Activated T-cell treated with anti-CD3 and anti-CD28 coated beads for 4 hours (primary cell): ENCODE measurements around the gene SLC16A5.

Source experiments
- DNase-seq: peaks from one replicate; pipeline ENCODE4 v3.0.0-alpha.2; 2020

The SLC16A5 gene

DNA sequence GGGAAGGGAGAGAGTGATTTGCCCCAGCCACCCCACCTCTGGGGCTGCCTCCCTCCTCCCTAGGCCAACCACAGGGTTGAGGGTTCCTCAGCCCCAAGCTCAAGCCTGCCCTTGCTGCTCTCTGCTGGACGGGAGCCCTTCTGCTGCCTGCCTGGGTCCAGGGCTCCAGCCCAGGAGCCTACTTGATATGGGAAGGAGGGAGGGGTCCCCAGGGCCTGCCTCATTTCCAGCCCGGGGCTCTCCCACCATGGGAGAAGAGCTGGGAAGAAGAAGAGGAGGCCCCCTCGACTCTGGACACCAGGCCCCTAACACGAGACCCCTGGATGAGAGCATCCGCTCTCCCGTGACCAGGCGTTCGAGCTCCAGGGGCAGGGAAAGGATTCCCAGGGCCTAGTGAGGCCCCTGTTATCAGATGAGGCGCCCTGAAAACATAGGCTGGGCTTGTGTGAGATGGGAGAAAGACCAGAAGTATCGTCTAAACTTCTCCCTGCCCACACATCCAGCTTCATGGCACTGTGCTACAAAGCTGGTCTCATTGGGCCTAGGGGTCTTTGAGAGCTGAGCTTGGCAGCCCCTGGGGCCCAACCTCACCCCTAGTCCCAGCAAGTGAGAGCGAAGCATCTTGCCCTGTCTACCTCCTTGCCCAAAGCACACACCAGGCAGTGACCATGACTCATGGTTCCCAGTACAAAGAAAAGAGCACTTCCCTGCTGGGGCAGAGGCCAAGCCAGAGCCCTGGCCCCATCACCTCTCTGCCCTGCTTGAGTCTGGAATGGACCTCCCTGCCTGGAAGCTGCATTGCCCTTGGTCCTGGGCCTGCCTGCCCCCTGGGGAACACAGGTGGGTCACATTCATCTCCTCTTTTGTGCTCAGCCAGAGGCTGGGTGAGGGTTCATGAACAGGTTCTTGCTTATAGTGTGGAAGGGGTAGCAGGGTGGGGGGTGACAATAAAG, 987 bp downstream of the SLC16A5 start:
- DNase-seq = no peak

DNA sequence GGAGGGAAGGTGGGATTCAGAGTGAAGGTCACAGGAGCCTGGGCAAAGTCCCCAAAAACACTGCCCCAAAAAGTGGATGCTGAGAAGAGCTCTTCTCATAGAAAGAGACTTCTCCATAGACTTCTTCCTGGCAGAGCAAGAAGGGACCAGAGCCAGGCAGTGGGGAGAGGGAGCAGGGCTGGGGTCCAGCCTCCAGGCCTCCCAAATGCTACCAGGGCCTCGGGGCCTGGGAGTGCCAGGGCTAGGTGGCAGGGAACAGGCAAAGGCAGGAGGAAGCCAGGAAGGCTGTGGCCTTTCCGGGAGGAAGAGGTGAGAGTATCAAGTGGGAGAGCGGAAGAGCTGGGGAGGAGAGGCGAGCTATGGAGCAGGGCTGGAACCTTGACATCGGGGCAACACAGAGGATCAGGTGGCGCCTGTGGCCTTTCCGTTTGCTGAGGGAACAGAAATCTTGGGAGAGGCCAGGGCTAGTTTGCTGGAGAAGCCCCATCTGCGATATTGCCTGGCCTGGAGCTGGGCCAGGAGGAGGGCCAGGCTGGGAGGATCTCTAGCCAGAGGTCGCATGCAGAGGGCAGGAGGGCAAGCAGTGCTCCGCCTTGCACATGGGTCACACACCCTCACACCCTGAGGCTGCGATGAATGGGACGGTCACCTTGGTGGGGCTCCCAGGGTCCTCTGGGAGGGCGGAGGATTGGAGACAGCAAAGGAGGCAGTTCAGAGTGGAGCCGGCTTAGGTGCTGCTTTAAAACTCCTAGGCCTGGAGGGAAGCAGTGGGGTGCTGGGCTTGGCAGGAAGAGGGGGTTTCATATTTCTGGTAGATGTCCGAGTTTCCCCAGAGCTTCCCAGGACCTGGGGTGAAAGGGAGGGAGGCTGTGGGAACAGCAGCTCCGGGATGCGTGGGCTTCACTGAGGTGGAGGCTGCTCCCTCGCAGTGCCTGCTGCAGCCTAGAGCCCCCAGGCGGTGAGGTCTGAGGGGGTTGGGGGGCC, 3.4 kb downstream of the SLC16A5 start:
- no peak for DNase-seq

DNA sequence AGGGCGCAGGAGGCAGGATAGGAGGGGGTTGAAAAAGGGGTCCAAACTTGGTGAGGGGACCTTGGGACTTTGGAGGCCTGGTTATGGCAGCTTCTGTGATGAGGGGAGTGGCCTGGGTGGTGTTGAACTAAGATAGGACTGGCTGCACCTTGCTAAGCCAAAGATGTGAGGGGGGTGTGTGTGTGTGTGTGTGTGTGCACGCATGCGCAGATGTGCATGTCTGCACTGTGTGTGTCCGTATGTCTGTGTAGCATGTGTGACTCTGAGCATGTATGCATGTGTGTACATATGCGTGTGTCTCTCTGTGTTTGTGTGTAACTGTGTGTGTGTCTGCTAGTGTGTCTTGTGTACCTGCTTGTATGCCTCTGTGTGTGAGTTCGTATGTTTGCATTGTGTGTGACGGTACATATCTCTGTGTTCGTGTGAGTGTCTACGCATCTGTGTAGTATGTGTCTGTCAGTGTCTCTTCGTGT, 4.1 kb downstream of the SLC16A5 start:
- no peak for DNase-seq

DNA sequence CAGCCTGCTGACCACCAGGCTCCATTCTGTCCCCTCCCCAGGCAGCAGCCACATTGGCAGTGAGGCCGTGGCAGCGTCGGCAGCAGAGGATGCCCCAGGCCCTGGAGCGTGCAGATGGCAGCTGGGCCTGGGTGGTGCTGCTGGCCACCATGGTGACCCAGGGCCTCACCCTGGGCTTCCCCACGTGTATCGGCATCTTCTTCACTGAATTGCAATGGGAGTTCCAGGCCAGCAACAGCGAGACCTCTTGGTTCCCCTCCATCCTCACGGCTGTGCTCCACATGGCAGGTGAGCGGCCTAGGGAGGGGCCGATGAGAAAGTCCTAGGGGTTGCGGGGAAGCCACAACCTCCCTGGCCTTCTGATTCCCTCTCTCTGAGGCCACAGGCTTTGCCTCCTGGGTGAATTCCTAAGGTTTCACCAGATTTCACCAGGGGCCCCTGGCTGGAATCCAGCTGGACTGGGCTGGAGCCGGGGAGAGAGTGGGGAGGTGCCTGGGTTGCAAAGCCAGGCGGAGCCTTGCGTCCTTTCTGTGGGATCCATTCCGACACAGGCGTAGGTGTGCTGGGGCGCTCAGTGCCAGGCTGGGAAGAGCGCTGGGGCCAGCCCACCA, 5.9 kb downstream of the SLC16A5 start:
- DNase-seq = no peak

DNA sequence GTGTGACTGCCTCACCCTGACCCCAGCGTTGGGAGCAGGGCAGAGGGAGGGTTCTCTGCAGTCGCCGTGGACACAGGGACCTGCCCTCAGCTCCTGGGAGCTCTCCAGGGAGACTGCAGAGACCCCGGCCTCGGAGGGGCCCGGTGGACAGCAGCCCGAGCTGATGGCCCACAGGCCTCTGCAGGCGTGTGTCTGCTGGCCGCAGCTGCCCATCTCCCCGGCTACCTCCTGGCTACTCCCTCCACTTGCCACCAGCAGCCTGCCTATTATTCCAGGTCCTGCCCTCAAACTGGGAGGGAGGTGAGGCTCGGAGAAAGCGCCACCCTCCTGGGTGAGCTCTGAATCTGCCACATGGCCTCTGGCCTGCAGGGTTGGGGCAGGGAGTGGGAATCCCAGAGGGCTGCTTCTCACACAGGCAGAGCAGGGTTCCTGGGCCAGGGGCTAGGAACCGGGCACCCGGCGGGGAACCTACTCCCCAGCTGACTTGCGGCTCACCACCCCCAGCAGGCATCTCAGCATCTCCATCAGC, 7.2 kb downstream of the SLC16A5 start:
- DNase-seq = no peak

DNA sequence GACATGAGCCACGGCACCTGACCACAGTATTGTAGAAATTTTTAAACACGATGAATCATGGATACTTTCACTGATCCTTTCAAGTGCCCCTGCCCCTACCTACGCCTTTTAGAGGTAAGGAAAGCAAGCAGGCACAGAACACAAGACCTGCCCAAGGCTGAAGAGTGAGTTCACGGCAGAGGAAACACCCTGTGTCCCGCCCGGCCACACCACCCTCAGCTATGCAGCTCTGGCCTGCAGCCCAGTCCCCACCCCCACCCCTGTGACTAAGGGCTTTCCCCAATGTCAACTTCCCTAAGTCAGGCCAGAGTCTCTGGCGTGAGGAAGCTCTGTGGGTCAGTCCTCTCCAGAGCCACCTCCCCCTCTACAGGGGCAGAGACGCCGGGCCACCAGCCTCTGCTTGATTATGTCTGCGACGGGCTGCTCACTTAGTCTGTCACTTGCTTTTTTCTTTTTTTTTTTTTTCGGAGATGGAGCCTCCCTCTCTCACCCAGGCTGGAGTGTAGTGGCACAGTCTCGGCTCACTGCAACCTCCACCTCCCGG, 8.4 kb downstream of the SLC16A5 start:
- no peak for DNase-seq

DNA sequence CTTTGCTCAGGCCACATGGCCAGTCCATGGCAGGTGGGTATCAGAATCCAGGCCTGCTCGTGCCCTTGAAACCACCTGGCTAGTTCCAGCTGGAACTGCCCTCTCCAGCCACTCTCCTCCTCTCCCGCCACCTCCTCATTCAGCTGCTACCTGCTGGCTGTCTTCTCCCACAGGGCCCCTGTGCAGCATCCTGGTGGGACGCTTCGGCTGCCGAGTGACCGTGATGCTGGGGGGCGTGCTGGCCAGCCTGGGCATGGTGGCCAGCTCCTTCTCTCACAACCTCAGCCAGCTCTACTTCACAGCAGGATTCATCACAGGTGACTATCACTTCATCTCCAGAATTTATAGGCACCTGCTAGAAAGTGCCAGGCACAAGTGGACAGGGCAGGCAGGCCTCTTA, 10.1 kb downstream of the SLC16A5 start:
- DNase-seq = no peak

DNA sequence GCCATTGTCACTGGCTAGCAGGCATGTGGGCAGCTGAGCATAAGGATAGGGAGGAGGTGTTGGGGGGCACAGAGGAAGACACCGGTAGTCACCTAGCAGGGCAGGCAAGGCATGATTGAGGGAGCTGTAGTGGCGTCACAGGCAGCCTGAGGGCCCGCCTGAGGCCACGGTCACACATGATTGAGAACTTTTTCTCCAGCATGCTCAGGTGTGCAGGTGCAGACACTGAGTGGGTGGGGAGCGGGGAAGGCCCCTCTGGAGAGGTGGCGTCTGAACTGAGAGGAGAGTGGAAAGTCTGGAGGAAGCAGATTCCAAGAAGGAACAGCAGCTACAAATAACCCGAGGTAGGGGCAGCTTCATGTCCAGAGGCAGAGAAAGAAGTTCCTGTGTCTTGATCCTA, 11.1 kb downstream of the SLC16A5 start:
- no peak for DNase-seq

DNA sequence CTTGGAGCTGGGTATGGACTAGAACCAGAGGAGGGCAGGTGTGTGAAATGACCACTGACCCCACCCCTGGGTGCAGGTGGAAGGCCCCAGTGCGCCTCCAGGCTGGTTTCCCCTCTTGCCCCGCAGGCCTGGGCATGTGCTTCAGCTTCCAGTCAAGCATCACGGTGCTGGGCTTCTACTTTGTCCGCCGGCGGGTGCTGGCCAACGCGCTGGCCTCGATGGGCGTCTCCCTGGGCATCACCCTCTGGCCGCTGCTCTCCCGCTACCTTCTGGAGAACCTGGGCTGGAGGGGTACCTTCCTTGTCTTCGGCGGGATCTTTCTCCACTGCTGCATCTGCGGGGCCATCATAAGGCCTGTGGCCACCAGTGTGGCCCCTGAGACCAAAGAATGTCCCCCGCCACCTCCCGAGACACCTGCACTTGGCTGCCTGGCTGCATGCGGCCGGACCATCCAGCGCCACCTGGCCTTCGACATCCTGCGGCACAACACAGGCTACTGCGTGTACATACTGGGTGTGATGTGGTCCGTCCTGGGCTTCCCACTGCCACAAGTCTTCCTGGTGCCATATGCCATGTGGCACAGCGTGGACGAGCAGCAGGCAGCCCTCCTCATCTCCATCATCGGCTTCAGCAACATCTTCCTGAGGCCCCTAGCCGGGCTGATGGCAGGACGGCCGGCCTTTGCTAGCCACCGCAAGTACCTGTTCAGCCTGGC, 12.3 kb downstream of the SLC16A5 start:
- DNase-seq = no peak

DNA sequence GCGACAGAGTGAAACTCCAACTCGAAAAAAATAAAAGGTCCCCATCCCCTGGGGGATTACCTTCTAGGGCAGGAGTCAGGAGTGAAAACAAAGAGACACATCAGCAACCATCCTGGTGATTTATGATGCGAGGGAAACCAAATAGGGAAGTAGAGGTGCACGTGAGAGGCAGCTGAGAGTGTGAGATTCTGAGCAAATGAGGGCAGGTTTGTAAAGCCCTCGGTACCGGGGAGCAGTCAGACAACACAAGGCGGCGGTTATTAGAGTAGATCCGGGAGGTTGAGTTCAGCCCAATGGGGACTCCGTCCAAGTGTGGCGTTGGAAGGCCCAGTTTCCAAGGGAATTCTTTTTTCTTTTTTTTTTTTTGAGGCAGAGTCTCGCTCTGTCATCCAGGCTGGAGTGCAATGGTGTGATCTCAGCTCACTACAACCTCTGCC, 14.6 kb downstream of the SLC16A5 start:
- no peak for DNase-seq

DNA sequence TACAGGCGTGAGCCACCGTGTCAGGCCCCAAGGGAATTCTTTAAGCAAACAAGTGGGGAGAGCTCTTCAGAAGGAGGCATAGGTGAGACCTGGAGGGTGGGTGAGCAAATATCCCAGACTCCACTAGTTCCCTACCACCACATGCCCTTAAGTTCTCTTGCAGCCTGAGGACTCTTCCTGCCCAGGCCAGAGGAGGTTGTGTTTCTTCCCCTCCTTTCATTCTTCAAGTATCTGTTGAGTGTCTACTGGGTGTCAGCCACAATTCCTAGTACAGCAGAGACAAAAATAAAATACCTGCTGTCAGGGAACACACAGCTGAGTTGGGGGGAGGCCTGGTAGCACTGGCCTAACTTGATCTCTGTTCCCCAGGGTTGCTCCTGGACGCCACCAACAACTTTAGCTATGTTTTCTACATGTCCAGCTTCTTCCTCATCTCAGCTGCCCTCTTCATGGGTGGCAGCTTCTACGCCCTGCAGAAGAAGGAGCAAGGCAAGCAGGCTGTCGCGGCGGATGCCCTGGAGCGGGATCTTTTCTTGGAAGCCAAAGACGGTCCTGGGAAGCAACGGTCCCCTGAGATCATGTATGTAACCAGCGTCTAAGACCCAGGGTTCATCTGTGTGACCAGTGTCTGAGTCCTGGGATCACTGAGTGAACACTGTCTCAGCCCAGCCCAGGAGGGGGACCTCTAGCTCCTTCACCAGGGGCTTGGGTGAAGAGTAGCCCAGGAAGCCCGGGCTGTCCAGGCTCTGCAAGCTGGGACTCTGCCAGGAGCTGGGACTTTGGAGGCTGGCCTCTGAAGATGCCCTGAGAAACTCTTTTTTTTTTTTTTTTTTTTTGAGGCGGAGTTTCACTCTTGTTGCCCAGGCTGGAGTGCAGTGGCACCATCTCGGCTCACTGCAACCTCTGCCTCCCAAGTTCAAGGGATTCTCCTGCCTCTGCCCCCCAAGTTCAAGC, 16.1 kb downstream of the SLC16A5 start:
- no peak for DNase-seq

DNA sequence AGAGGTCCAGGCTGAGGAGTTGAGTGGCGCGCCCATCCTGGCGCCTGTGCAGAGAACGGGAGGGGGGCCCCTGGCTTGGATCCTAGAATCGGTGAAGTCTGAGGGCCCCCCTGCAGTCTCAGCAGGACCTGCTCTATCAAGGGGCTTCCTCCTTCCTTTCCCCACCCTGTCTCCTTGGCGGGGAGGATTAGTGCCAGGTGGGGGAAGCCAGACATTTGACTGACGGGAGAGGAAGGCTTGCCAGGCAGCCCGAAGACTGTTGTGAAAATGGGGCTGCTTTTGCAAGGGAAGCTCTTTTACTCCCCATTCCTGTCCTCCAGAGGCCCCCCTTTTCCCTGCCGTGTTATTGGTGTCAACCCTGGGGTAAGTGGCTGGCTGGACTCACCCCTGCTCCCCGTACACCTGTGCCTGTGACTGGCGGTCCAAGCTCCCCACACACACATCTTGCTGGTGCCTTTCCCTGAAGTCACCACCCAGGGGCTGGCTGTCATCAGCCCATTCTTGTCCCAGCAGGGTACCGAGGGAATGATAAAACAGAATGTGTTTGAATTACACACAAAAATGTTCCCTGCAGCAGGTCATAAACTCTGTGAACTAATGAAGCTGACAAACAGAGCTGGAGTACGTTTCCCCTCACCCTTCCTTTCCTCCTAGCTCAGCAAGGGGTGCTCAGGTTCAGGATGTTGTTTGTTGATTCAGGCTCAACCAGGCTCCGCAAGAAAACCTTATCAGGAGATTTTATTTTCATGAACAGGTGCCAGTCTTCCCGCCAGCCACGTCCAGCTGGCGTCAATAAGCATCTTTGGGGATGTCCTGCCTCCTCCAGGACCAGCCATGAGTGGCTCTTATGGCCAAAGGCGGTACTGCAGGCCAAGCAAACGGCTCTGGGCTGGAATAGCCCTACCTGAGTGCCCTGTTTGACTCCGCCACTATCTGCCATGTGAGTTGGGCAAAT, 17.6 kb downstream of the SLC16A5 start:
- DNase-seq = no peak

DNA sequence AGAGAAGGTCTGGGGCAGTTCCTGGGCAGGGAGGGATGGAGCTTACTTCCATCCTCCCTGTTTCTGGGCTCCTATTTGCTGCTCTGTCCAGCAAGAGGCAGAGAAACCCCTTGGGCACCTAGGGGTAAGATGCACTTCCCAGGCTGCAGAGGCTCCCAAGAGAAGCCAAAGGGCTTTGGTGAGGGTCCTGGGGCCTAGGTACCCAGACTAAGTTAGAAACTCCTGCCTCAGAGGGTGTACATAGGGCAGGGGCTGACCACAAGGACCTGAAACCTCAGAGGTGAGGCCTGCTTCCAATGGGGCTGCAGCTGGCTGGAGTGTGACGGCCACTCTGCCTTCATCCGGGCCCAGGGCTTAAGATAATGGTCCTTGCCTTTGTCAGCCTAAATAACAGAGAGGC, 20.4 kb downstream of the SLC16A5 start:
- no peak for DNase-seq

DNA sequence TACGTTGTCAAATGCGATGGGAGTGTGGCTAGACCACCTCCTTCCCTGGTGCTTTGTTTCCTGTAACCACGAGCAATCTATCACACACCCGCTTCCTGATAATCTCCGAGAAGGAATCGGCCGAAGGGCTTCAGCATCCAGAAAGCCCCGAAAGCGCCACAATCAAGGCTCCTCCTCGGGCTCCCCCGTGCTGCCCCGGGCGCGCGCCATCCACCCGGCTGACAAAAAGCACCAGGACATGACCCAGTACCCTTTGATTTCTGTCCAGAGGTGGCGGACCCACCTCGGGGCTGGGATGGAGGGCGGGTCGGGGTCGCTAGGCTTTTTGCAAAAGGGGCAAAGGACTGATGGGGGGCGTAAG, 21.3 kb downstream of the SLC16A5 start:
- DNase-seq = no peak

DNA sequence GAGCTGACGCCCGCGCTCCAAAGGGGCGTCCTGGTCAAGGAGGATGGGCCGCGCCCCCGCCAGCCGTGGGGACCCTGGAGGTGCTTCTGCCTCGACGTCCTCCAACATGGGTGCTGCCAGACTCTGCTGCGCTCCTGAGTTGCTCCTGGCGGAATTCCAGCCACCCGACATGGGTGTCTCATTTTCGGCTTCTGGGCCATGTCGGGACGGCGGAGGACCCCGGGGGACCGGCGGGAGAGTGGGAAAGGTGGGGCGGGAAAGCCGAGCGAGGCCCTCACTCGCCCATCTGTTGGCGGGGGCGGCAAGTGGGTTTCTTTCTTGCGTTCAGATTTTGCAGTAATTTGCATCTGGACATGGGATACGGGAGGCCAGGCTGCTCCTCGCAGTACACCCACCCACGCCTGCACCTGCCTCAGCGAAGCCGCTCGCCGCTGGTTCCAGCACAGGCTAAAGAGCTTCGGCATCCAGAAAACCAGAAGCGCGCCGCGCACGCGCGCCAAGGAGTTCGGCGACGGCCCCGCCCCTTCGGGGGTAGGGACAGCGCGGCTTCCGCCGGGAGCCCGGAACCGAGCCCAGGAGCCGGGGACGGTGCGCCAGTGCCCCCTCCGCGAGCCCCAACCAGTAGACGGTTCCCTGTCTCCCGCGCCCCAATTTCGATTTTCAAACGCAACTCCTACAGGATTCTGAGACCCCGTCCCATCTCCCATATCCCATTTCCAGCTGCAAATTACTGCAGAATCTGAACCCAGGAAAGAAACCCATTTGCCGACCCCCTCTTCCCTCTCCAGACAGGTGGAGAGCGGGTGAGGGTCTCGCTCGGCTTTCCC, 21.9 kb downstream of the SLC16A5 start, which contains the start of gene ARMC7:
Gene ARMC7 (plus strand): TSS at position 563 of the 827 bp plus-strand sequence. CDS start 320 bp downstream, outside the sequence.
- peak; percentile 86 for DNase-seq

DNA sequence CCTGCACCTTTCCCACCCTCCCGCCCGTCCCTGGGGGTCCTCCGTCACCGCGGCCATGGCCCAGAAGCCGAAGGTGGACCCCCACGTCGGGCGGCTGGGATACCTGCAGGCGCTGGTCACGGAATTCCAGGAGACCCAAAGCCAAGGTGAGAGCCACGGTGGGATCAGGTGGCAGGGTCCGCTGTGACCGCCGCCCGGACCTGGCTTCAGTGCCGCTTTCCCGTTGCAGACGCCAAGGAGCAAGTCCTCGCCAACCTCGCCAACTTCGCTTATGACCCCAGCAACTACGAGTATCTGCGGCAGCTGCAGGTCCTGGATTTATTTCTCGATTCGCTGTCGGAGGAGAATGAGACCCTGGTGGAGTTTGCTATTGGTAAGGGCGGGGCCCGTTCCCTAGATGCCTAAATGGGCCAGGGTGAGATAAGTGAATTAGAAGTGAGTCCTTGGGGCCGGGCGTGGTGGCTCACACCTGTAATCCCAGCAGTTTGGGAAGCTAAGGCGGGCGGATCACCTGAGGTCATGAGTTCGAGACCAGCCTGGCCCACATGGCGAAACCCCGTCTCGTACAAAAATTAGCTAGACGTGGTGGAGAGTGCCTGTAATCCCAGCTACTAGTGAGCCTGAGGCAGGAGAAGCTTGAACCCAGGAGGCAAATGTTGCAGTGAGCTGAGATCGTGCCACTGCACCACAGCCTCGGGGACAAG, 22.6 kb downstream of the SLC16A5 start:
- DNase-seq = no peak

DNA sequence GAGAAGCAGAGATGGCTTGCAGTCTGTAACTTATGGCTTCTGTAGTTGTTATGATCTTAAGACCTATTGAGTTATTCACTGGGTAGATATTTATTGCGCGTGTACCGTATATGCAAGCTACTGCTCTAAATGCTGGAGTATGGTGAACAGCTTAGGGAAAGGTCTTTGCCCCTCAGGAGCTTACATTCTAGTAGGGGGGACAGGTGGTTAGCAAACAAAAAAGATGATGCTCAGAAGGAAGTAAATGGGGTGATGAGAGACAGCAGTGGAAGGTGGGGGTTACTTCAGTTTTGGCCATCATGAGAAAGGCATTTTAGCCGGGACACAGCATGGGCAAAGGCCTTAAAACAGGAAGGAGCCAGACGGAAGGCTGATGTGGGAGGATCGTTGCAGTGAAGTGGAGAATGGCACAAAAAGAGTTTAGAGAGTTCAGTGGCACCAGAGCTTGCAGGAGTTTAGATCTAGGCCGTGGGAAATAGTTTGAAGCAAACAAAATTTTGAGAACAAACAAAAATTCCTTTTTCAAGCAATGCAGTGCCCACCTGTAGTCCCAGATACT, 24.1 kb downstream of the SLC16A5 start:
- no peak for DNase-seq
